Liver (tissue), 9 donors: ENCODE data around the gene CDC27. TPM values are rescaled to one million over a fixed set of nuclear protein-coding genes. Genes with fewer than 3 reads are reported as not detected.

Source experiments
- DNase-seq: peaks from one replicate; pipeline ENCODE4 v3.0.0-alpha.2; 2017; ENCODE audit warnings: low spot score
- H3K27ac ChIP-seq, 2 donors: one replicate each; pipeline ENCODE4 v1.7.0; 2013; ENCODE audit warnings: inconsistent platforms in 2 of 2, low read length in 2 of 2, control low read depth in 1 of 2, low read depth in 1 of 2, mild to moderate bottlenecking in 1 of 2
- H3K27me3 ChIP-seq, 4 donors: one replicate each; pipeline versions ENCODE4 v1.6.1 to v1.7.0; 2013; ENCODE audit warnings: low read length in 3 of 4, inconsistent platforms in 1 of 4, mild to moderate bottlenecking in 1 of 4, moderate library complexity in 1 of 4; ENCODE audit not compliant: control insufficient read depth in 4 of 4, insufficient read depth in 4 of 4
- H3K36me3 ChIP-seq, 4 donors: one replicate each; pipeline versions ENCODE4 v1.6.1 to v1.7.0; 2013; ENCODE audit warnings: low read length in 3 of 4, mild to moderate bottlenecking in 3 of 4, low read depth in 1 of 4, moderate library complexity in 1 of 4; ENCODE audit not compliant: control insufficient read depth in 4 of 4, insufficient read depth in 3 of 4
- H3K4me1 ChIP-seq, 4 donors: one replicate each; pipeline versions ENCODE4 v1.6.1 to v1.7.0; 2013; ENCODE audit warnings: low read length in 3 of 4, mild to moderate bottlenecking in 3 of 4, moderate library complexity in 1 of 4; ENCODE audit not compliant: control insufficient read depth in 4 of 4, insufficient read depth in 4 of 4
- H3K4me3 ChIP-seq, 3 donors: one replicate each; pipeline versions ENCODE4 v1.6.1 to v1.7.0; 2013; ENCODE audit warnings: low read length in 3 of 3, control low read depth in 1 of 3, low read depth in 1 of 3, mild to moderate bottlenecking in 1 of 3
- H3K9ac ChIP-seq, 2 donors: one replicate each; pipeline ENCODE4 v1.7.0; 2013; ENCODE audit warnings: low read length in 2 of 2, mild to moderate bottlenecking in 2 of 2, moderate library complexity in 2 of 2, control low read depth in 1 of 2, low read depth in 1 of 2
- H3K9me3 ChIP-seq, 4 donors: one replicate each; pipeline versions ENCODE4 v1.6.1 to v1.7.0; 2013; ENCODE audit warnings: low read length in 3 of 4; ENCODE audit not compliant: control insufficient read depth in 4 of 4
- CTCF ChIP-seq: fragments of 150-350 bp; IDR thresholded peaks from 2 replicates; pipeline ENCODE4 v1.5.1; 2017; ENCODE audit warnings: improper control_type of control experiment, low read depth, low read length; ENCODE audit not compliant: missing input control
- EGR1 ChIP-seq, 2 donors: IDR thresholded peaks; 2 replicates each; pipeline ENCODE4 v1.6.1; 2016 to 2018; ENCODE audit warnings: antibody characterized with exemption in 2 of 2, low read depth in 2 of 2
- FOXA1 ChIP-seq: IDR thresholded peaks from 2 replicates; pipeline ENCODE4 v1.6.1; 2016; ENCODE audit warnings: antibody characterized with exemption
- FOXA2 ChIP-seq: IDR thresholded peaks from 2 replicates; pipeline ENCODE4 v1.6.1; 2016; ENCODE audit warnings: antibody characterized with exemption
- GABPA ChIP-seq, 2 donors: IDR thresholded peaks in 1 of 2; conservative IDR thresholded peaks in 1 of 2; 2 replicates each; pipeline ENCODE4 v1.6.1; 2016; ENCODE audit warnings: antibody characterized with exemption in 2 of 2, mild to moderate bottlenecking in 1 of 2, moderate library complexity in 1 of 2
- HNF4A ChIP-seq, 2 donors: conservative IDR thresholded peaks; 2 replicates each; pipeline ENCODE4 v1.6.1; 2016; ENCODE audit warnings: antibody characterized with exemption in 2 of 2, mild to moderate bottlenecking in 2 of 2
- HNF4G ChIP-seq: IDR thresholded peaks from 2 replicates; pipeline ENCODE4 v1.6.1; 2016; ENCODE audit warnings: antibody characterized with exemption
- JUND ChIP-seq, 2 donors: IDR thresholded peaks; 2 replicates each; pipeline ENCODE4 v1.6.1; 2016; ENCODE audit warnings: antibody characterized with exemption in 2 of 2
- MAX ChIP-seq: IDR thresholded peaks from 2 replicates; pipeline ENCODE4 v1.6.1; 2016; ENCODE audit warnings: antibody characterized with exemption
- RAD21 ChIP-seq, 2 donors: IDR thresholded peaks; 2 replicates each; pipeline ENCODE4 v1.6.1; 2016; ENCODE audit warnings: antibody characterized with exemption in 2 of 2, mild to moderate bottlenecking in 2 of 2
- RXRA ChIP-seq, 2 donors: IDR thresholded peaks; 2 replicates each; pipeline ENCODE4 v1.6.1; 2017 to 2018; ENCODE audit warnings: antibody characterized with exemption in 2 of 2, mild to moderate bottlenecking in 1 of 2
- SP1 ChIP-seq: IDR thresholded peaks from 2 replicates; pipeline ENCODE4 v1.6.1; 2018; ENCODE audit warnings: antibody characterized with exemption, mild to moderate bottlenecking
- YY1 ChIP-seq: IDR thresholded peaks from 2 replicates; pipeline ENCODE4 v1.6.1; 2016; ENCODE audit warnings: antibody characterized with exemption, mild to moderate bottlenecking
- WGBS: extraction: QIAGEN DNeasy Blood & Tissue Kit; methylation state at CpG from one replicate; pipeline ENCODE4 v1.1.7; 2013; 5-methylcytosine and 5-hydroxymethylcytosine counted together
- polyA plus RNA-seq, 2 donors: library from polyadenylated mRNA; stranded (reverse) in 1 of 2; unstranded in 1 of 2; fragments of 200-250 nt in 1 of 2; fragments of >200 nt in 1 of 2; fragmentation: Nextera tagmentation in 1 of 2; extraction: Ambion mirVana in 1 of 2; gene quantifications; one replicate each; pipeline versions ENCODE4 v1.2.1 to v1.2.3, GENCODE V29; 2013 to 2015
- total RNA-seq, 2 donors: library from RNA; depleted of rRNA; stranded (reverse); fragments of >200 nt; gene quantifications; one replicate each; pipeline ENCODE4 v1.2.3, GENCODE V29; 2014
- TF ChIP-seq, protein P1 (sequence below): IDR thresholded peaks from 2 replicates; pipeline ENCODE4 v1.6.1; 2016; ENCODE audit warnings: antibody characterized with exemption
- TF ChIP-seq, protein P2 (sequence below): IDR thresholded peaks from 2 replicates; pipeline ENCODE4 v1.6.1; 2016; ENCODE audit warnings: antibody characterized with exemption
- donor health status: healthy.
- donor health status: healthy.
- donor health status: healthy.
- donor health status: healthy.
- donor health status: healthy.

Gene CDC27
- total and polyA plus RNA-seq, 4 donors = 16.8 to 148 (median 27.1) TPM

- Histone ChIP-seq H3K36me3 (no peaks in the 10 kb centered on the region), H3K9ac (no peak overlapping the region), H3K9me3 (no peaks in the 10 kb centered on the region), H3K27me3 (no peaks in the 10 kb centered on the region), H3K27ac (no peak overlapping the region), H3K4me3 (no peak overlapping the region), H3K4me1 (peaks cover 3 to 12% (median 6%) of the 10 kb centered on the region in 4 donors)
- 93% methylated on average over 6 of the region's 6 CpGs for WGBS
- no peak for DNase-seq
- TF ChIP-seq YY1 (no peak), JUND (IDR thresholded peaks at IDR 0.05) (no peak), EGR1 (IDR thresholded peaks at IDR 0.05; ENCODE audit: low read depth in 2 of 2) (no peak), FOXA2 (no peak), SP1 (no peak), FOXA1 (no peak), HNF4G (no peak)
- TF ChIP-seq, protein P1, sequence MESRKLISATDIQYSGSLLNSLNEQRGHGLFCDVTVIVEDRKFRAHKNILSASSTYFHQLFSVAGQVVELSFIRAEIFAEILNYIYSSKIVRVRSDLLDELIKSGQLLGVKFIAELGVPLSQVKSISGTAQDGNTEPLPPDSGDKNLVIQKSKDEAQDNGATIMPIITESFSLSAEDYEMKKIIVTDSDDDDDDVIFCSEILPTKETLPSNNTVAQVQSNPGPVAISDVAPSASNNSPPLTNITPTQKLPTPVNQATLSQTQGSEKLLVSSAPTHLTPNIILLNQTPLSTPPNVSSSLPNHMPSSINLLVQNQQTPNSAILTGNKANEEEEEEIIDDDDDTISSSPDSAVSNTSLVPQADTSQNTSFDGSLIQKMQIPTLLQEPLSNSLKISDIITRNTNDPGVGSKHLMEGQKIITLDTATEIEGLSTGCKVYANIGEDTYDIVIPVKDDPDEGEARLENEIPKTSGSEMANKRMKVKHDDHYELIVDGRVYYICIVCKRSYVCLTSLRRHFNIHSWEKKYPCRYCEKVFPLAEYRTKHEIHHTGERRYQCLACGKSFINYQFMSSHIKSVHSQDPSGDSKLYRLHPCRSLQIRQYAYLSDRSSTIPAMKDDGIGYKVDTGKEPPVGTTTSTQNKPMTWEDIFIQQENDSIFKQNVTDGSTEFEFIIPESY = no peak
- TF ChIP-seq, protein P2, sequence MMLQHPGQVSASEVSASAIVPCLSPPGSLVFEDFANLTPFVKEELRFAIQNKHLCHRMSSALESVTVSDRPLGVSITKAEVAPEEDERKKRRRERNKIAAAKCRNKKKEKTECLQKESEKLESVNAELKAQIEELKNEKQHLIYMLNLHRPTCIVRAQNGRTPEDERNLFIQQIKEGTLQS = no peak
Observed at GRCh38 chr17:47221154-47221553, 32.1 kb upstream of the CDC27 start.

DNA sequence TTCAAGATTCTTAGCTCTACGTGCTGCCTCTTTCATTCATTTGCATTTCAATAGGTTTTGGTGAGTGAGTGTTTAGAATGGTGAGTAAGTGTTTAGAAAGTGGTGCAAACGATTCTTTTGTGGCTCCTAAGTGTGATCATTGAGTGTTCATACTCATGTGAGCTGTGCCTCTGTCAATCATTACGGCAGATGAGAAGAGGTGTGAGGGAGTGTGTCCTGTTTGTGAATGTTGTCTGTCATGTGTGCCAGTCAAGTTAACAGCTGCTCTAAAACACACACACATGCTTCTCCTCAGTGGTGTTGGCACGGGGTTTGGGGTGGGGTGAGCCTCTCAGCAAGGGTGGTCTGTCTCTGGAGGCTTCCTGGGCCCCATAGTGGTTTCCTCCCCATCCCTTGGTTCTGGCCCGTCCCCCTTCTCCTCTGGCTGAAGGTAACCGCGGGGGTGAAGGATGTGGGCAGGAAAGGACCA, 31.5 kb upstream of the CDC27 start:
- TF ChIP-seq HNF4G (no peak), FOXA2 (no peak), SP1 (no peak), RXRA (IDR thresholded peaks at IDR 0.05) (no peak), CTCF (no peak), HNF4A (conservative IDR thresholded peaks at IDR 0.05) (no peak), GABPA (IDR thresholded peaks at IDR 0.05 in 1 of 2, conservative IDR thresholded peaks at IDR 0.05 in 1 of 2) (no peak), EGR1 (IDR thresholded peaks at IDR 0.05; ENCODE audit: low read depth in 2 of 2) (no peak)
- Histone ChIP-seq H3K9ac (no peak overlapping the region), H3K9me3 (no peaks in the 10 kb centered on the region), H3K27ac (no peak overlapping the region), H3K4me3 (no peak overlapping the region), H3K4me1 (peaks cover 3 to 12% (median 6%) of the 10 kb centered on the region in 4 donors), H3K36me3 (no peaks in the 10 kb centered on the region), H3K27me3 (no peaks in the 10 kb centered on the region)
- no peak for DNase-seq
- WGBS = 77% methylated on average over 7 of the region's 7 CpGs

GRCh38 chr17:47219621-47220475, 30.8 kb upstream of the CDC27 start:
- Histone ChIP-seq H3K4me3 (no peak overlapping the region), H3K9me3 (no peaks in the 10 kb centered on the region), H3K9ac (no peak overlapping the region), H3K36me3 (no peaks in the 10 kb centered on the region), H3K27ac (no peak overlapping the region), H3K27me3 (no peaks in the 10 kb centered on the region), H3K4me1 (peaks cover 3 to 12% (median 6%) of the 10 kb centered on the region in 4 donors)
- no peak for DNase-seq
- WGBS = 94% methylated on average over 21 of the region's 21 CpGs
- TF ChIP-seq CTCF (no peak), JUND (IDR thresholded peaks at IDR 0.05) (no peak), FOXA1 (no peak), MAX (no peak), FOXA2 (no peak), HNF4A (conservative IDR thresholded peaks at IDR 0.05) (no peak), RAD21 (IDR thresholded peaks at IDR 0.05) (no peak)
- TF ChIP-seq, protein P2 = no peak
